CD14-positive monocyte (primary cell): ENCODE measurements around the gene TRAIP. TPM values are rescaled to one million over a fixed set of nuclear protein-coding genes. Genes with fewer than 3 reads are reported as not detected.

Experiments
- DNase-seq, 3 donors: peaks; one replicate each; pipeline ENCODE4 v3.0.0-alpha.2; 2011 to 2022
- H2AFZ ChIP-seq: 2 replicates; pipeline ENCODE4 v1.6.0; 2012; ENCODE audit warnings: mild to moderate bottlenecking, low read depth, low read length, inconsistent platforms; ENCODE audit not compliant: insufficient read depth, poor library complexity, severe bottlenecking
- H3K27ac ChIP-seq, 2 donors: 1 replicate in 1 of 2; 2 replicates in 1 of 2; pipeline ENCODE4 v1.5.1; 2012 to 2013; ENCODE audit warnings: low read length in 2 of 2, control low read depth in 1 of 2, inconsistent platforms in 1 of 2, low read depth in 1 of 2, mild to moderate bottlenecking in 1 of 2
- H3K27me3 ChIP-seq, 2 donors: one replicate each; pipeline versions ENCODE4 v1.6.0 to v1.6.1; 2011 to 2013; ENCODE audit warnings: low read length in 2 of 2; ENCODE audit not compliant: control insufficient read depth in 2 of 2, insufficient read depth in 2 of 2
- H3K36me3 ChIP-seq, 2 donors: replicated peaks in 1 of 2; 1 replicate in 1 of 2; 2 replicates in 1 of 2; pipeline versions ENCODE4 v1.5.1 to v1.6.1; 2012 to 2013; ENCODE audit warnings: low read length in 2 of 2, control low read depth in 1 of 2, inconsistent platforms in 1 of 2, mild to moderate bottlenecking in 1 of 2; ENCODE audit not compliant: insufficient read depth in 2 of 2, control insufficient read depth in 1 of 2
- H3K4me1 ChIP-seq, 2 donors: 1 replicate in 1 of 2; 2 replicates in 1 of 2; pipeline versions ENCODE4 v1.5.1 to v1.6.1; 2012 to 2013; ENCODE audit warnings: low read length in 2 of 2, control low read depth in 1 of 2, inconsistent platforms in 1 of 2, mild to moderate bottlenecking in 1 of 2, moderate library complexity in 1 of 2; ENCODE audit not compliant: insufficient read depth in 2 of 2, control insufficient read depth in 1 of 2
- H3K4me2 ChIP-seq: replicated peaks from 2 replicates; pipeline ENCODE3; 2012; ENCODE audit warnings: low read length, moderate library complexity, mild to moderate bottlenecking; ENCODE audit not compliant: poor library complexity, severe bottlenecking; ENCODE audit errors: extremely low read depth
- H3K4me3 ChIP-seq, 3 experiments: fragments of 200-600 bp in 1 of 3; sonication (generic) in 1 of 3; replicated peaks in 1 of 3; 1 replicate in 2 of 3; 2 replicates in 1 of 3; pipeline ENCODE4 v1.5.1; 2011 to 2013; ENCODE audit warnings: low read length in 3 of 3, mild to moderate bottlenecking in 3 of 3, control low read depth in 2 of 3, low read depth in 2 of 3, inconsistent platforms in 1 of 3, moderate library complexity in 1 of 3
- H3K79me2 ChIP-seq: 2 replicates; pipeline ENCODE4 v1.6.0; 2012; ENCODE audit warnings: mild to moderate bottlenecking, control low read depth, inconsistent platforms, low read length, moderate library complexity; ENCODE audit not compliant: insufficient read depth
- H3K9ac ChIP-seq: 2 replicates; pipeline ENCODE4 v1.6.0; 2017; ENCODE audit warnings: low read length, mild to moderate bottlenecking; ENCODE audit not compliant: insufficient read depth, poor library complexity, severe bottlenecking
- H3K9me3 ChIP-seq, 2 donors: replicated peaks in 1 of 2; 1 replicate in 1 of 2; 2 replicates in 1 of 2; pipeline versions ENCODE4 v1.5.1 to v1.6.1; 2012 to 2013; ENCODE audit warnings: low read length in 2 of 2, control low read depth in 1 of 2; ENCODE audit not compliant: control insufficient read depth in 1 of 2, insufficient read depth in 1 of 2
- H4K20me1 ChIP-seq: 2 replicates; pipeline ENCODE4 v1.6.0; 2012; ENCODE audit warnings: mild to moderate bottlenecking, low read length, control low read depth, moderate library complexity; ENCODE audit not compliant: insufficient read depth
- H3K27ac Mint-ChIP-seq, 7 donors: one replicate each; pipeline ENCODE4 v1.8.0; 2020; ENCODE audit warnings: mild to moderate bottlenecking in 7 of 7, mixed read lengths in 7 of 7, moderate library complexity in 6 of 7, inconsistent platforms in 2 of 7
- H3K27me3 Mint-ChIP-seq, 3 donors: one replicate each; pipeline ENCODE4 v1.8.0; 2021 to 2022; ENCODE audit warnings: low read depth in 3 of 3, mild to moderate bottlenecking in 3 of 3, mixed read lengths in 3 of 3, moderate library complexity in 3 of 3, inconsistent platforms in 1 of 3
- H3K36me3 Mint-ChIP-seq, 2 donors: one replicate each; pipeline ENCODE4 v1.8.0; 2020; ENCODE audit warnings: mixed read lengths in 2 of 2, inconsistent platforms in 1 of 2, mild to moderate bottlenecking in 1 of 2
- H3K4me1 Mint-ChIP-seq: one replicate; pipeline ENCODE4 v1.8.0; 2020; ENCODE audit warnings: mild to moderate bottlenecking, mixed read lengths
- H3K4me3 Mint-ChIP-seq, 2 donors: one replicate each; pipeline ENCODE4 v1.8.0; 2020; ENCODE audit warnings: mild to moderate bottlenecking in 2 of 2, mixed read lengths in 2 of 2, moderate library complexity in 1 of 2
- H3K9me3 Mint-ChIP-seq, 7 donors: one replicate each; pipeline ENCODE4 v1.8.0; 2020 to 2022; ENCODE audit warnings: mixed read lengths in 7 of 7, mild to moderate bottlenecking in 6 of 7, moderate library complexity in 6 of 7, inconsistent platforms in 2 of 7
- CTCF ChIP-seq: fragments of 200-600 bp; IDR thresholded peaks from one replicate; pipeline ENCODE4 v1.8.0; 2022; ENCODE audit warnings: antibody characterized with exemption, mild to moderate bottlenecking
- WGBS: methylation state at CpG from one replicate; pipeline ENCODE4 v1.1.5; 2013; ENCODE audit warnings: missing lambda C conversion rate; ENCODE audit not compliant: insufficient coverage; 5-methylcytosine and 5-hydroxymethylcytosine counted together
- intact Hi-C, 2 donors: fragments of 100-400 bp; cut with micrococcal nuclease; formaldehyde crosslinking; loops; one replicate each; pipeline versions ENCODE4 v1.15.0 to v1.15.1; 2023
- polyA plus RNA-seq, 3 donors: library from polyadenylated mRNA; depleted of rRNA in 1 of 3; unstranded in 2 of 3; stranded (reverse) in 1 of 3; fragments of 300-500 nt in 2 of 3; fragments of >200 nt in 1 of 3; fragmentation: Illumina TruSeq in 2 of 3; gene quantifications; 1 replicate in 2 of 3; 2 replicates in 1 of 3; pipeline ENCODE4 v1.2.3, GENCODE V29; 2012 to 2021

TRAIP gene
- polyA plus RNA-seq, 3 donors = 0.68 to 1.1 (median 0.95) TPM

GRCh38 chr3:49839193-49839809 lies 17.1 kb downstream of the TRAIP start:
- H3K36me3 Mint-ChIP-seq = peaks cover 21 to 51% of the 10 kb centered on the region in 2 donors
- peak; percentile 71 to 78 (median 78) for DNase-seq
- peak overlapping the region in 5 of 7 donors; percentile 23 to 63 (median 45) for H3K27ac Mint-ChIP-seq
- Histone ChIP-seq H3K4me3 (no peak overlapping the region), H3K9me3 (no peaks in the 10 kb centered on the region), H3K36me3 (peaks cover 9 to 38% of the 10 kb centered on the region in 2 donors), H3K9ac (no peak overlapping the region), H4K20me1 (no peaks in the 10 kb centered on the region), H3K79me2 (no peaks in the 10 kb centered on the region), H3K27ac (no peak overlapping the region), H3K4me2 (no peak overlapping the region), H2AFZ (peak overlapping the region; percentile 63), H3K27me3 (no peaks in the 10 kb centered on the region), H3K4me1 (no peaks in the 10 kb centered on the region)
- H3K9me3 Mint-ChIP-seq = no peaks in the 10 kb centered on the region
- H3K4me3 Mint-ChIP-seq = no peak overlapping the region
- intact Hi-C loops = loop anchor here (1.0 to 5.0 kb wide), 3 partner anchors 36 to 137 kb away; partner anchors contain the start of gene INKA1 (in 1 of the 2)
- WGBS = 0% methylated on average over 3 of the region's 6 CpGs
- H3K4me1 Mint-ChIP-seq = no peaks in the 10 kb centered on the region
- no peaks in the 10 kb centered on the region for H3K27me3 Mint-ChIP-seq
- peak; percentile 82 for TF ChIP-seq CTCF

GRCh38 chr3:49831341-49831740 lies 25.0 kb downstream of the TRAIP start:
- Histone ChIP-seq H3K79me2 (no peaks in the 10 kb centered on the region), H3K9ac (no peak overlapping the region), H4K20me1 (no peaks in the 10 kb centered on the region), H3K4me1 (no peaks in the 10 kb centered on the region), H3K36me3 (peaks cover 24 to 55% of the 10 kb centered on the region in 2 donors), H3K4me3 (no peak overlapping the region), H3K4me2 (no peak overlapping the region), H3K27me3 (no peaks in the 10 kb centered on the region), H2AFZ (no peak overlapping the region), H3K27ac (no peak overlapping the region), H3K9me3 (no peaks in the 10 kb centered on the region)
- no peak for TF ChIP-seq CTCF
- no peaks in the 10 kb centered on the region for H3K9me3 Mint-ChIP-seq
- intact Hi-C loops = no loop called here
- H3K36me3 Mint-ChIP-seq = peaks cover 32 to 54% of the 10 kb centered on the region in 2 donors
- no peaks in the 10 kb centered on the region for H3K4me1 Mint-ChIP-seq
- WGBS = no CpG with 5 or more reads among the region's 3 CpGs
- no peak overlapping the region for H3K4me3 Mint-ChIP-seq
- peak overlapping the region in 1 of 7 donors; percentile 33 for H3K27ac Mint-ChIP-seq
- DNase-seq = no peak
- H3K27me3 Mint-ChIP-seq = no peaks in the 10 kb centered on the region
